Gastrocnemius medialis (tissue), 4 donors: ENCODE measurements around the gene CD47.

ENCODE experiments used
- CTCF ChIP-seq, 5 experiments: fragments of 450-650 bp in 3 of 5; fragments of 200-600 bp in 2 of 5; sonication (generic) in 2 of 5; IDR thresholded peaks in 4 of 5; conservative IDR thresholded peaks in 1 of 5; 1 replicate in 4 of 5; 2 replicates in 1 of 5; pipeline ENCODE4 v1.5.1; 2016 to 2019; ENCODE audit warnings: antibody characterized with exemption in 5 of 5, mild to moderate bottlenecking in 3 of 5, moderate library complexity in 3 of 5
- POLR2A ChIP-seq, 2 donors: fragments of 450-650 bp; IDR thresholded peaks; one replicate each; pipeline ENCODE4 v1.6.1; 2017; ENCODE audit warnings: antibody characterized with exemption in 2 of 2, mild to moderate bottlenecking in 2 of 2, moderate library complexity in 2 of 2

- TF ChIP-seq POLR2A (IDR thresholded peaks at IDR 0.05) = no peak
- no peak for TF ChIP-seq CTCF (IDR thresholded peaks at IDR 0.05 in 4 of 5, conservative IDR thresholded peaks at IDR 0.05 in 1 of 5)
Observed at GRCh38 chr3:108051005-108051404, 39.8 kb downstream of the CD47 start.
